MM.1S (cell line): Measurements from ENCODE around the gene RNF182.

ENCODE experiments used
- CTCF ChIP-seq: fragments of 300-600 bp; sonication (generic); IDR thresholded peaks from 2 replicates; pipeline ENCODE4 v1.5.1; 2016; ENCODE audit warnings: antibody characterized with exemption, low read length, mixed read lengths
- EZH2 ChIP-seq: fragments of 300-600 bp; sonication (generic); optimal IDR thresholded peaks from 2 replicates; pipeline ENCODE3; 2017; ENCODE audit warnings: low read depth, mild to moderate bottlenecking, antibody characterized with exemption, low read length, mixed read lengths

GRCh38 chr6:13920552-13920951 is 4.2 kb upstream of the RNF182 start:
- no peak for TF ChIP-seq CTCF
- TF ChIP-seq EZH2: no peak
